Measurements from ENCODE around the gene ADCY7.

DNA sequence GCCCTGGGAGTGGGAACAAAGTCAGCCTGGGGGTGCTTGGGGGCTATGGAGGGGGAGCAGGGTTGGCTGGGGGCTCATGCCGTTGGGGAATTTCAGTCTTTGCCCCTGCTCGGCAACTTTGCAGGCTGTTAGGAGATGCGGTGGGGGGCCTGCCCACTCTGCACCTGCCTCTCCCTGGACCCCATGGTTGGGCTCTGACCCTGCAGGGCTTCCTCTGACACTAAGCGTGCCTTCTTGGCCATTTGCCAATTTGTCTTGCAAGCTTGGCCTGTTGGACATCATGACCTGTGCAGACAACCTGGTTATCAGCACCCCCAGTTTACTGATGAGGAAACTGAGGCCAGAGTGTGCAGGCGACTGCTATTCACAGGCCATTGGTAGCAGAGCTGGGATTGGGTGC, 14.6 kb downstream of the ADCY7 start:
- TF ChIP-seq POLR2A (IDR thresholded peaks at IDR 0.05; ENCODE audit: borderline replicate concordance, extremely low read depth, insufficient read depth, insufficient read length) (no peak), EZH2phosphoT487 (IDR thresholded peaks at IDR 0.05; ENCODE audit: borderline replicate concordance) (no peak), EZH2 (IDR thresholded peaks at IDR 0.05) (no peak)
- TF ChIP-seq, protein P1, sequence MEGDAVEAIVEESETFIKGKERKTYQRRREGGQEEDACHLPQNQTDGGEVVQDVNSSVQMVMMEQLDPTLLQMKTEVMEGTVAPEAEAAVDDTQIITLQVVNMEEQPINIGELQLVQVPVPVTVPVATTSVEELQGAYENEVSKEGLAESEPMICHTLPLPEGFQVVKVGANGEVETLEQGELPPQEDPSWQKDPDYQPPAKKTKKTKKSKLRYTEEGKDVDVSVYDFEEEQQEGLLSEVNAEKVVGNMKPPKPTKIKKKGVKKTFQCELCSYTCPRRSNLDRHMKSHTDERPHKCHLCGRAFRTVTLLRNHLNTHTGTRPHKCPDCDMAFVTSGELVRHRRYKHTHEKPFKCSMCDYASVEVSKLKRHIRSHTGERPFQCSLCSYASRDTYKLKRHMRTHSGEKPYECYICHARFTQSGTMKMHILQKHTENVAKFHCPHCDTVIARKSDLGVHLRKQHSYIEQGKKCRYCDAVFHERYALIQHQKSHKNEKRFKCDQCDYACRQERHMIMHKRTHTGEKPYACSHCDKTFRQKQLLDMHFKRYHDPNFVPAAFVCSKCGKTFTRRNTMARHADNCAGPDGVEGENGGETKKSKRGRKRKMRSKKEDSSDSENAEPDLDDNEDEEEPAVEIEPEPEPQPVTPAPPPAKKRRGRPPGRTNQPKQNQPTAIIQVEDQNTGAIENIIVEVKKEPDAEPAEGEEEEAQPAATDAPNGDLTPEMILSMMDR (IDR thresholded peaks at IDR 0.05 in 2 of 3, conservative IDR thresholded peaks at IDR 0.05 in 1 of 3; ENCODE audit: borderline replicate concordance in 1 of 3, insufficient read depth in 1 of 3, low read depth in 2 of 3, low read length in 2 of 3), result no peak
